Caco-2 (cell line): Measurements from ENCODE around the gene LDB2. TPM values are rescaled to one million over a fixed set of nuclear protein-coding genes. Genes with fewer than 3 reads are reported as not detected.

Experiments used
- BruUV-seq: library from RNA; stranded (reverse); fragments of 400-500 nt; replicated peaks from 2 replicates; lab custom pipeline; 2021; lab: Mats Ljungman, UMichigan
- CTCF ChIA-PET: fragments of 300-600 bp; sonication (Branson Sonifier 250); formaldehyde crosslinking; loops from one replicate; lab custom pipeline; 2022; ENCODE audit warnings: antibody characterized with exemption; lab: Charles Lee
- POLR2A ChIA-PET: fragments of 300-600 bp; sonication (Branson Sonifier 250); formaldehyde crosslinking; loops from one replicate; lab custom pipeline; 2022; ENCODE audit warnings: antibody characterized with exemption; lab: Charles Lee
- DNase-seq, 2 experiments: peaks; one replicate each; pipeline versions ENCODE4 v3.0.0 to v3.0.0-alpha.2; 2020 to 2022
- H3K27me3 ChIP-seq: replicated peaks from 2 replicates; pipeline ENCODE4 v1.6.0; 2011; ENCODE audit warnings: low read length; ENCODE audit not compliant: control insufficient read depth, insufficient read depth
- H3K36me3 ChIP-seq: 2 replicates; pipeline ENCODE4 v1.5.1; 2011; ENCODE audit warnings: low read length; ENCODE audit not compliant: control insufficient read depth, insufficient read depth
- H3K4me1 ChIP-seq: fragments of 250-450 bp; sonication (Bioruptor Pico); 2 replicates; pipeline ENCODE4 v1.5.1; 2020; ENCODE audit warnings: mild to moderate bottlenecking
- H3K4me3 ChIP-seq: 2 replicates; pipeline ENCODE4 v1.5.1; 2011; ENCODE audit warnings: low read depth, mild to moderate bottlenecking, control low read depth, low read length
- H3K9me3 ChIP-seq: fragments of 250-450 bp; sonication (Bioruptor Pico); 2 replicates; pipeline ENCODE4 v1.5.1; 2020; ENCODE audit warnings: mild to moderate bottlenecking, moderate library complexity
- H3K27ac Mint-ChIP-seq: one replicate; pipeline ENCODE4 v1.8.0; 2022; ENCODE audit warnings: mixed read lengths; ENCODE audit not compliant: unreplicated experiment
- H3K27me3 Mint-ChIP-seq: one replicate; pipeline ENCODE4 v1.8.0; 2022; ENCODE audit warnings: mixed read lengths; ENCODE audit not compliant: insufficient read depth, unreplicated experiment
- H3K36me3 Mint-ChIP-seq: one replicate; pipeline ENCODE4 v1.8.0; 2022; ENCODE audit warnings: mild to moderate bottlenecking, mixed read lengths; ENCODE audit not compliant: insufficient read depth, unreplicated experiment
- H3K4me1 Mint-ChIP-seq: one replicate; pipeline ENCODE4 v1.8.0; 2022; ENCODE audit warnings: low read depth, mixed read lengths; ENCODE audit not compliant: unreplicated experiment
- H3K4me3 Mint-ChIP-seq: one replicate; pipeline ENCODE4 v1.8.0; 2022; ENCODE audit warnings: mild to moderate bottlenecking, moderate library complexity, mixed read lengths; ENCODE audit not compliant: unreplicated experiment
- H3K9me3 Mint-ChIP-seq: one replicate; pipeline ENCODE4 v1.8.0; 2022; ENCODE audit warnings: mixed read lengths; ENCODE audit not compliant: unreplicated experiment
- CTCF ChIP-seq, 2 experiments: fragments of 200-600 bp in 1 of 2; IDR thresholded peaks; 1 replicate in 1 of 2; 2 replicates in 1 of 2; pipeline versions ENCODE4 v1.5.1 to v1.8.0; 2011 to 2022; ENCODE audit warnings: antibody characterized with exemption in 1 of 2, control low read depth in 1 of 2, inconsistent platforms in 1 of 2, low read depth in 1 of 2, low read length in 1 of 2, mild to moderate bottlenecking in 1 of 2, moderate library complexity in 1 of 2; ENCODE audit not compliant: insufficient read depth in 1 of 2, severe bottlenecking in 1 of 2, unreplicated experiment in 1 of 2
- intact Hi-C: fragments of 100-400 bp; cut with micrococcal nuclease; formaldehyde crosslinking; loops from one replicate; pipeline ENCODE4 v1.10.0; 2022; ENCODE audit not compliant: unreplicated experiment
- total RNA-seq: library from RNA; stranded (reverse); gene quantifications from 2 replicates; pipeline ENCODE4 v1.2.3, GENCODE V29; 2022

Gene LDB2
- total RNA-seq, 1 experiment from 2014 or later, result not detected

- POLR2A ChIA-PET, result no interaction called here
- Mint-ChIP-seq H3K4me3 (no peak overlapping the region), H3K9me3 (no peaks in the 10 kb centered on the region), H3K36me3 (no peaks in the 10 kb centered on the region), H3K27me3 (peaks cover 5% of the 10 kb centered on the region), H3K4me1 (no peaks in the 10 kb centered on the region), H3K27ac (no peak overlapping the region)
- no peak for DNase-seq
- TF ChIP-seq CTCF (IDR thresholded peaks at IDR 0.05; ENCODE audit: insufficient read depth in 1 of 2, low read depth in 1 of 2, low read length in 1 of 2, severe bottlenecking in 1 of 2, unreplicated experiment in 1 of 2), result no peak
- no TSS peak for BruUV-seq
- intact Hi-C loops, result no loop called here
- H3K4me1 ChIP-seq, result no peaks in the 10 kb centered on the region
- H3K9me3 ChIP-seq, result no peaks in the 10 kb centered on the region
- H3K36me3 ChIP-seq, result no peaks in the 10 kb centered on the region
- H3K27me3 ChIP-seq, result no peaks in the 10 kb centered on the region; the same call in 1 of the 2 replicates
- no peak overlapping the region for H3K4me3 ChIP-seq
- CTCF ChIA-PET, result no interaction called here
These were observed 440.5 kb downstream of the LDB2 start for GRCh38 chr4:16457944-16458343.
